Neural cell (in vitro differentiated cells): Measurements from ENCODE around the gene PRLHR. TPM values are rescaled to one million over a fixed set of nuclear protein-coding genes. Genes with fewer than 3 reads are reported as not detected.

Experiments
- H2AFZ ChIP-seq: fragments of 200-600, 300-800 bp; sonication (generic), shearing (Covaris generic); 2 replicates; pipeline ENCODE4 v1.6.0; 2014; ENCODE audit warnings: low read depth, mild to moderate bottlenecking, antibody characterized with exemption, low read length, moderate library complexity
- H3F3A ChIP-seq: fragments of 200-600 bp; shearing (Covaris generic); 2 replicates; pipeline ENCODE4 v1.6.1; 2016; ENCODE audit warnings: mild to moderate bottlenecking, moderate library complexity, mixed read lengths, antibody characterized with exemption, low read length; ENCODE audit not compliant: insufficient read depth, poor library complexity, severe bottlenecking
- H3K27ac ChIP-seq: fragments of 200-600, 300-800 bp; sonication (generic), shearing (Covaris generic); 2 replicates; pipeline ENCODE4 v1.5.1; 2014; ENCODE audit warnings: mild to moderate bottlenecking, low read length, moderate library complexity
- H3K27me3 ChIP-seq: fragments of 300-800, 200-600 bp; sonication (generic), shearing (Covaris generic); 2 replicates; pipeline ENCODE4 v1.6.0; 2014; ENCODE audit warnings: mild to moderate bottlenecking, low read depth, low read length, moderate library complexity; ENCODE audit not compliant: insufficient read depth
- H3K36me3 ChIP-seq: fragments of 300-800, 200-600 bp; sonication (generic), shearing (Covaris generic); 2 replicates; pipeline ENCODE4 v1.5.1; 2014; ENCODE audit warnings: mild to moderate bottlenecking, antibody characterized with exemption, low read length, moderate library complexity; ENCODE audit not compliant: insufficient read depth
- H3K4me2 ChIP-seq: fragments of 300-800, 200-600 bp; sonication (generic), shearing (Covaris generic); 2 replicates; pipeline ENCODE4 v1.6.0; 2014; ENCODE audit warnings: mild to moderate bottlenecking, low read length
- H3K4me3 ChIP-seq: fragments of 300-800, 200-600 bp; sonication (generic), shearing (Covaris generic); 2 replicates; pipeline ENCODE4 v1.5.1; 2014; ENCODE audit warnings: mild to moderate bottlenecking, low read length, moderate library complexity
- H3K79me2 ChIP-seq: fragments of 200-600 bp; shearing (Covaris generic); replicated peaks from 2 replicates; pipeline ENCODE4 v1.6.0; 2014; ENCODE audit warnings: mild to moderate bottlenecking, low read length, moderate library complexity; ENCODE audit not compliant: insufficient read depth
- H3K9ac ChIP-seq: fragments of 300-800, 200-600 bp; sonication (generic), shearing (Covaris generic); 2 replicates; pipeline ENCODE4 v1.6.1; 2016; ENCODE audit warnings: mild to moderate bottlenecking, low read length, mixed read lengths
- H3K9me2 ChIP-seq: fragments of 200-600 bp; shearing (Covaris generic); 2 replicates; pipeline ENCODE4 v1.6.1; 2016; ENCODE audit warnings: mild to moderate bottlenecking, low read length, mixed read lengths; ENCODE audit not compliant: insufficient read depth
- H3K9me3 ChIP-seq: fragments of 200-600, 300-800 bp; sonication (generic), shearing (Covaris generic); 2 replicates; pipeline ENCODE4 v1.6.1; 2016; ENCODE audit warnings: mild to moderate bottlenecking, mixed run types, low read length, moderate library complexity, mixed read lengths
- H4K20me1 ChIP-seq: fragments of 200-600 bp; shearing (Covaris generic); 2 replicates; pipeline ENCODE4 v1.6.1; 2016; ENCODE audit warnings: mild to moderate bottlenecking, mixed run types; ENCODE audit not compliant: insufficient read depth
- EP300 ChIP-seq: fragments of 450-650 bp; conservative IDR thresholded peaks from 2 replicates; pipeline ENCODE4 v1.6.1; 2014; ENCODE audit warnings: antibody characterized with exemption, mild to moderate bottlenecking, moderate library complexity; ENCODE audit not compliant: poor library complexity, severe bottlenecking
- EZH2 ChIP-seq: fragments of 200-600, 300-800 bp; shearing (Covaris generic), sonication (generic); IDR thresholded peaks from 2 replicates; pipeline ENCODE4 v1.6.1; 2014; ENCODE audit warnings: antibody characterized with exemption, low read length, borderline replicate concordance, mild to moderate bottlenecking; ENCODE audit not compliant: insufficient read depth, poor library complexity, severe bottlenecking
- MXI1 ChIP-seq: fragments of 450-650 bp; conservative IDR thresholded peaks from 2 replicates; pipeline ENCODE4 v1.6.1; 2014; ENCODE audit warnings: antibody characterized with exemption, mild to moderate bottlenecking; ENCODE audit not compliant: poor library complexity, severe bottlenecking
- POLR2AphosphoS5 ChIP-seq: IDR thresholded peaks from 2 replicates; pipeline ENCODE4 v1.6.1; 2012
- RAD21 ChIP-seq: fragments of 450-650 bp; conservative IDR thresholded peaks from 2 replicates; pipeline ENCODE4 v1.6.1; 2014; ENCODE audit warnings: antibody characterized with exemption, mild to moderate bottlenecking, moderate library complexity
- REST ChIP-seq: IDR thresholded peaks from 2 replicates; pipeline ENCODE4 v1.6.1; 2012; ENCODE audit warnings: borderline replicate concordance
- SMC3 ChIP-seq: fragments of 450-650 bp; conservative IDR thresholded peaks from 2 replicates; pipeline ENCODE4 v1.6.1; 2014; ENCODE audit warnings: antibody characterized with exemption, mild to moderate bottlenecking, moderate library complexity; ENCODE audit not compliant: poor library complexity
- TAF1 ChIP-seq: IDR thresholded peaks from 2 replicates; pipeline ENCODE4 v1.6.1; 2012; ENCODE audit warnings: low read depth
- polyA plus RNA-seq: library from polyadenylated mRNA; depleted of rRNA; stranded (reverse); fragments of >200 nt; gene quantifications from 2 replicates; pipeline ENCODE4 v1.2.3, GENCODE V29; 2014
- TF ChIP-seq, protein P1 (sequence below): fragments of 450-650 bp; IDR thresholded peaks from 2 replicates; pipeline ENCODE4 v1.5.1; 2014; ENCODE audit warnings: antibody characterized with exemption, mild to moderate bottlenecking, moderate library complexity; ENCODE audit not compliant: poor library complexity, severe bottlenecking

PRLHR gene
- polyA plus RNA-seq, 1 donor from 2014 or later = 0.20 TPM

GRCh38 chr10:118628397-118628796 lies 32.9 kb upstream of the PRLHR start:
- no peak overlapping the region for H2AFZ ChIP-seq
- no peak overlapping the region for H3K4me3 ChIP-seq
- no peaks in the 10 kb centered on the region for H3K79me2 ChIP-seq
- no peaks in the 10 kb centered on the region for H4K20me1 ChIP-seq
- H3K36me3 ChIP-seq = no peaks in the 10 kb centered on the region
- no peak overlapping the region for H3K27ac ChIP-seq
- no peaks in the 10 kb centered on the region for H3K9me2 ChIP-seq
- H3K9me3 ChIP-seq = no peaks in the 10 kb centered on the region
- H3K27me3 ChIP-seq = no peaks in the 10 kb centered on the region
- H3K4me2 ChIP-seq = no peak overlapping the region
- H3F3A ChIP-seq = no peaks in the 10 kb centered on the region
- no peak overlapping the region for H3K9ac ChIP-seq
- TF ChIP-seq TAF1 (no peak), EP300 (no peak), RAD21 (no peak), POLR2AphosphoS5 (no peak), REST (no peak), EZH2 (no peak), MXI1 (no peak), SMC3 (no peak)
- TF ChIP-seq, protein P1, sequence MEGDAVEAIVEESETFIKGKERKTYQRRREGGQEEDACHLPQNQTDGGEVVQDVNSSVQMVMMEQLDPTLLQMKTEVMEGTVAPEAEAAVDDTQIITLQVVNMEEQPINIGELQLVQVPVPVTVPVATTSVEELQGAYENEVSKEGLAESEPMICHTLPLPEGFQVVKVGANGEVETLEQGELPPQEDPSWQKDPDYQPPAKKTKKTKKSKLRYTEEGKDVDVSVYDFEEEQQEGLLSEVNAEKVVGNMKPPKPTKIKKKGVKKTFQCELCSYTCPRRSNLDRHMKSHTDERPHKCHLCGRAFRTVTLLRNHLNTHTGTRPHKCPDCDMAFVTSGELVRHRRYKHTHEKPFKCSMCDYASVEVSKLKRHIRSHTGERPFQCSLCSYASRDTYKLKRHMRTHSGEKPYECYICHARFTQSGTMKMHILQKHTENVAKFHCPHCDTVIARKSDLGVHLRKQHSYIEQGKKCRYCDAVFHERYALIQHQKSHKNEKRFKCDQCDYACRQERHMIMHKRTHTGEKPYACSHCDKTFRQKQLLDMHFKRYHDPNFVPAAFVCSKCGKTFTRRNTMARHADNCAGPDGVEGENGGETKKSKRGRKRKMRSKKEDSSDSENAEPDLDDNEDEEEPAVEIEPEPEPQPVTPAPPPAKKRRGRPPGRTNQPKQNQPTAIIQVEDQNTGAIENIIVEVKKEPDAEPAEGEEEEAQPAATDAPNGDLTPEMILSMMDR = no peak

DNA sequence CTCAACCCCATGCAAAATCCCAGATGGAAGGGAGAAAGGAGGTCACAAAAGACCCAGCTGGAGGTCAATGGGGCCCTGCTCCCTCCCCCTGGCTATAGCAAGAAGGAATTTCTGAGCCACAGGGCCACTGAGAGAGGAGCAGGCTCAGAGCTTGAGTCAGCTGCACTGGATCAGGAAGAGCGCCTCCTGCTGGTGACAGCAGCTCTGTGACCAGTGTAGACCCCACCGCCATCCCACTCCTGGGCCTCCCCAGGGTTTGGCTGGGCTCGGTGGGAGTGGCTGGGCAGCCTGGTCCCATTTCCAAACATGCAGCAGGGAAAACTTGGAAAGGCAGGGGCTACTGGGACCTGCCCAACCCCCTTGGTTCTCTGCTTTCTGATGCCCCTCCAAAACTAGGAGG lies 31.5 kb upstream of the PRLHR start:
- no peak overlapping the region for H3K4me2 ChIP-seq
- H3K9ac ChIP-seq = no peak overlapping the region
- H4K20me1 ChIP-seq = no peaks in the 10 kb centered on the region
- no peak overlapping the region for H3K4me3 ChIP-seq
- H3K27ac ChIP-seq = no peak overlapping the region
- H3F3A ChIP-seq = no peaks in the 10 kb centered on the region
- H3K9me3 ChIP-seq = no peaks in the 10 kb centered on the region
- no peaks in the 10 kb centered on the region for H3K79me2 ChIP-seq
- H3K27me3 ChIP-seq = no peaks in the 10 kb centered on the region
- H3K36me3 ChIP-seq = no peaks in the 10 kb centered on the region
- TF ChIP-seq MXI1 (no peak), RAD21 (no peak), SMC3 (no peak), REST (no peak), EP300 (no peak)
- TF ChIP-seq, protein P1 = no peak
- H3K9me2 ChIP-seq = no peaks in the 10 kb centered on the region
- no peak overlapping the region for H2AFZ ChIP-seq
